H1 (cell line): Measurements from ENCODE around the gene CACNB1. TPM values are rescaled to one million over a fixed set of nuclear protein-coding genes. Genes with fewer than 3 reads are reported as not detected.
A peak's percentile ranks its signal among the peaks of the same experiment; 100 is the strongest.

Experiments
- CTCF ChIA-PET: fragments of 300-600 bp; sonication (Branson Sonifier 250); formaldehyde crosslinking; loops from one replicate; lab custom pipeline; 2021; ENCODE audit not compliant: partially characterized antibody; lab: Charles Lee
- POLR2A ChIA-PET: fragments of 300-600 bp; sonication (Branson Sonifier 250); formaldehyde crosslinking; loops from one replicate; lab custom pipeline; 2021; ENCODE audit warnings: inconsistent platforms; ENCODE audit not compliant: partially characterized antibody; lab: Charles Lee
- DNase-seq, 2 experiments: peaks; one replicate each; pipeline versions ENCODE4 v3.0.0 to v3.0.0-alpha.2; 2010 to 2022; ENCODE audit warnings: low spot score in 2 of 2, low read depth in 1 of 2, mixed read lengths in 1 of 2
- FAIRE-seq: peaks from 2 replicates; lab custom pipeline; 2011; peaks lifted over from hg19 to GRCh38; lab: Jason Lieb, UNC
- H2AFZ ChIP-seq: 2 replicates; pipeline ENCODE4 v1.8.1; 2012; ENCODE audit warnings: low read length, inconsistent platforms
- H2AK5ac ChIP-seq: 2 replicates; pipeline ENCODE4 v1.6.1; 2013; ENCODE audit warnings: low read depth, low read length
- H2BK120ac ChIP-seq: replicated peaks from 2 replicates; pipeline ENCODE3; 2013; ENCODE audit warnings: low read depth, low read length, inconsistent platforms
- H2BK12ac ChIP-seq: 2 replicates; pipeline ENCODE4 v1.6.1; 2013; ENCODE audit warnings: low read depth, low read length
- H2BK15ac ChIP-seq: 2 replicates; pipeline ENCODE4 v1.6.1; 2013; ENCODE audit warnings: low read length
- H2BK20ac ChIP-seq: 2 replicates; pipeline ENCODE4 v1.6.1; 2013; ENCODE audit warnings: low read length
- H2BK5ac ChIP-seq: 2 replicates; pipeline ENCODE4 v1.6.1; 2013; ENCODE audit warnings: low read depth, low read length
- H3K14ac ChIP-seq: 2 replicates; pipeline ENCODE4 v1.6.1; 2013; ENCODE audit warnings: inconsistent platforms; ENCODE audit not compliant: insufficient read length
- H3K18ac ChIP-seq: 2 replicates; pipeline ENCODE4 v1.6.1; 2013; ENCODE audit warnings: low read length; ENCODE audit errors: extremely low read depth
- H3K23ac ChIP-seq: 2 replicates; pipeline ENCODE4 v1.6.1; 2013; ENCODE audit warnings: inconsistent platforms; ENCODE audit not compliant: insufficient read length
- H3K23me2 ChIP-seq: 2 replicates; pipeline ENCODE4 v1.6.1; 2013; ENCODE audit warnings: low read depth, low read length
- H3K27ac ChIP-seq: 2 replicates; pipeline ENCODE4 v1.6.1; 2011; ENCODE audit warnings: low read depth, low read length, inconsistent platforms
- H3K27me3 ChIP-seq, 4 experiments: replicated peaks in 1 of 4; 1 replicate in 1 of 4; 2 replicates in 3 of 4; pipeline versions ENCODE4 v1.6.1 to v1.8.1; 2011 to 2013; ENCODE audit warnings: low read length in 3 of 4, mild to moderate bottlenecking in 3 of 4, inconsistent platforms in 2 of 4, mixed read lengths in 2 of 4, moderate library complexity in 1 of 4; ENCODE audit not compliant: control insufficient read depth in 3 of 4, insufficient read depth in 3 of 4; ENCODE audit errors: extremely low read depth in 1 of 4
- H3K36me3 ChIP-seq, 4 experiments: 2 replicates each; pipeline versions ENCODE4 v1.6.1 to v1.8.1; 2011 to 2013; ENCODE audit warnings: mild to moderate bottlenecking in 4 of 4, low read length in 3 of 4, moderate library complexity in 2 of 4, control low read depth in 1 of 4, inconsistent platforms in 1 of 4; ENCODE audit not compliant: insufficient read depth in 4 of 4, control insufficient read depth in 2 of 4
- H3K4ac ChIP-seq: replicated peaks from 2 replicates; pipeline ENCODE3; 2013; ENCODE audit warnings: low read length, low read depth, mixed read lengths, inconsistent platforms; ENCODE audit not compliant: insufficient read length
- H3K4me1 ChIP-seq, 4 experiments: replicated peaks in 1 of 4; 1 replicate in 1 of 4; 2 replicates in 3 of 4; pipeline versions ENCODE4 v1.6.1 to v1.8.1; 2011 to 2013; ENCODE audit warnings: low read length in 3 of 4, inconsistent platforms in 2 of 4, mixed read lengths in 1 of 4; ENCODE audit not compliant: insufficient read depth in 4 of 4, control insufficient read depth in 3 of 4
- H3K4me2 ChIP-seq, 2 experiments: 2 replicates each; pipeline versions ENCODE4 v1.6.1 to v1.8.1; 2011 to 2013; ENCODE audit warnings: low read depth in 2 of 2, low read length in 2 of 2, control low read depth in 1 of 2, inconsistent platforms in 1 of 2, mild to moderate bottlenecking in 1 of 2; ENCODE audit not compliant: insufficient read depth in 1 of 2
- H3K4me3 ChIP-seq, 4 experiments: fragments of 200-600, 300-600 bp in 1 of 4; sonication (generic), shearing (Covaris generic), sonication (Bioruptor Twin) in 1 of 4; 2 replicates each; pipeline versions ENCODE4 v1.5.1 to v1.8.1; 2011 to 2016; ENCODE audit warnings: low read length in 4 of 4, low read depth in 3 of 4, control low read depth in 2 of 4, inconsistent platforms in 2 of 4, mild to moderate bottlenecking in 2 of 4, mixed read lengths in 1 of 4, moderate library complexity in 1 of 4; ENCODE audit not compliant: insufficient read depth in 2 of 4; ENCODE audit errors: extremely low read depth in 1 of 4
- H3K56ac ChIP-seq: replicated peaks from 2 replicates; pipeline ENCODE3; 2013; ENCODE audit warnings: low read depth, mild to moderate bottlenecking, mixed read lengths, low read length, inconsistent platforms; ENCODE audit not compliant: insufficient read length
- H3K79me1 ChIP-seq: 2 replicates; pipeline ENCODE4 v1.6.1; 2013; ENCODE audit warnings: low read depth, low read length, control low read depth
- H3K79me2 ChIP-seq, 2 experiments: 2 replicates each; pipeline versions ENCODE4 v1.6.1 to v1.8.1; 2012 to 2013; ENCODE audit warnings: low read length in 2 of 2, mild to moderate bottlenecking in 2 of 2, inconsistent platforms in 1 of 2; ENCODE audit not compliant: insufficient read depth in 2 of 2, control insufficient read depth in 1 of 2
- H3K9ac ChIP-seq, 4 experiments: replicated peaks in 1 of 4; 1 replicate in 1 of 4; 2 replicates in 3 of 4; pipeline versions ENCODE4 v1.6.1 to v1.8.1; 2011 to 2013; ENCODE audit warnings: low read depth in 3 of 4, low read length in 3 of 4, control low read depth in 2 of 4, mild to moderate bottlenecking in 2 of 4, moderate library complexity in 2 of 4, inconsistent platforms in 1 of 4; ENCODE audit errors: extremely low read depth in 1 of 4
- H3K9me3 ChIP-seq, 2 experiments: 2 replicates each; pipeline versions ENCODE4 v1.6.1 to v1.8.1; 2012 to 2013; ENCODE audit warnings: mild to moderate bottlenecking in 2 of 2, moderate library complexity in 2 of 2, control low read depth in 1 of 2, inconsistent platforms in 1 of 2, low read depth in 1 of 2, low read length in 1 of 2, mixed read lengths in 1 of 2; ENCODE audit not compliant: insufficient read depth in 2 of 2
- H4K20me1 ChIP-seq, 2 experiments: replicated peaks in 1 of 2; 2 replicates each; pipeline versions ENCODE3 to v1.8.1; 2011 to 2013; ENCODE audit warnings: inconsistent platforms in 2 of 2, low read length in 2 of 2, mild to moderate bottlenecking in 1 of 2; ENCODE audit not compliant: insufficient read depth in 2 of 2, control insufficient read depth in 1 of 2
- H4K5ac ChIP-seq: 2 replicates; pipeline ENCODE4 v1.6.1; 2013; ENCODE audit warnings: low read length, low read depth, mixed read lengths, inconsistent platforms; ENCODE audit not compliant: insufficient read length
- H4K8ac ChIP-seq: 2 replicates; pipeline ENCODE4 v1.8.0; 2013; ENCODE audit warnings: mild to moderate bottlenecking, moderate library complexity, low read length, inconsistent platforms; ENCODE audit not compliant: insufficient read depth; ENCODE audit errors: extremely low read depth
- H4K91ac ChIP-seq: replicated peaks from 2 replicates; pipeline ENCODE3; 2013; ENCODE audit warnings: low read length, mixed read lengths, inconsistent platforms; ENCODE audit not compliant: insufficient read length
- JUN ChIP-seq: IDR thresholded peaks from 2 replicates; pipeline ENCODE4 v1.6.1; 2011; ENCODE audit warnings: low read depth, mild to moderate bottlenecking, improper control_type of control experiment, low read length
- RFX5 ChIP-seq: IDR thresholded peaks from 2 replicates; pipeline ENCODE4 v1.6.1; 2011; ENCODE audit warnings: low read depth, low read length, improper control_type of control experiment, borderline replicate concordance
- RXRA ChIP-seq: IDR thresholded peaks from 2 replicates; pipeline ENCODE4 v1.6.1; 2011; ENCODE audit warnings: low read depth, mild to moderate bottlenecking, low read length, moderate library complexity; ENCODE audit not compliant: insufficient read depth
- TAF1 ChIP-seq: IDR thresholded peaks from 2 replicates; pipeline ENCODE4 v1.6.1; 2011; ENCODE audit warnings: mild to moderate bottlenecking, low read depth, low read length
- TAF7 ChIP-seq: optimal IDR thresholded peaks from 2 replicates; pipeline ENCODE3; 2011; ENCODE audit warnings: low read depth, mild to moderate bottlenecking, inconsistent platforms, low read length, moderate library complexity, borderline replicate concordance
- WGBS, 2 experiments: shearing (Covaris generic) in 1 of 2; methylation state at CpG; one replicate each; pipeline versions ENCODE4 v1.1.6 to v1.1.7; 2013 to 2015; ENCODE audit warnings: low lambda C conversion rate in 2 of 2, mixed read lengths in 2 of 2, inconsistent platforms in 1 of 2, low coverage in 1 of 2, missing lambda C conversion rate in 1 of 2; ENCODE audit not compliant: insufficient replicate concordance in 2 of 2, insufficient coverage in 1 of 2, insufficient read length in 1 of 2; ENCODE audit errors: extremely low coverage in 1 of 2, missing lambda C conversion rate in 1 of 2; 5-methylcytosine and 5-hydroxymethylcytosine counted together
- long read RNA-seq, 2 experiments: library from RNA in 1 of 2; library from capped mRNA in 1 of 2; stranded (forward); transcript quantifications; one replicate each; pipeline ENCODE4 v2.0.0, GENCODE V29; 2021; ENCODE audit warnings: inconsistent platforms in 1 of 2
- polyA minus RNA-seq, 3 experiments: library from RNA; depleted of rRNA, polyadenylated mRNA; stranded (reverse); fragments of >200 nt; gene quantifications; 1 replicate in 2 of 3; 2 replicates in 1 of 3; pipeline ENCODE4 v1.2.3, GENCODE V29; 2011
- polyA plus RNA-seq, 7 experiments: library from polyadenylated mRNA; depleted of rRNA in 3 of 7; stranded (reverse) in 5 of 7; unstranded in 2 of 7; fragments of >200 nt in 5 of 7; fragments of 200-250 nt in 2 of 7; gene quantifications; 1 replicate in 5 of 7; 2 replicates in 1 of 7; 4 replicates in 1 of 7; pipeline versions ENCODE4 v1.2.1 to v1.2.3, GENCODE V29; 2011 to 2013; ENCODE audit warnings: missing spikeins in 2 of 7, mixed read lengths in 2 of 7
- total RNA-seq: library from RNA; stranded (reverse); fragmentation: NEBNext Ultra II Directional; extraction: Animal tissue kit (Norgen Biotek cat#: 25700); gene quantifications from 2 replicates; pipeline ENCODE4 v1.2.1, GENCODE V29; 2021
- TF ChIP-seq, protein P1 (sequence below): IDR thresholded peaks from 2 replicates; pipeline ENCODE4 v1.6.1; 2012; ENCODE audit warnings: inconsistent platforms
- TF ChIP-seq, protein P2 (sequence below): IDR thresholded peaks from 2 replicates; pipeline ENCODE4 v1.6.1; 2012; ENCODE audit warnings: inconsistent platforms

The CACNB1 gene
- total RNA-seq (15.1 and 17.8 TPM in 2 replicates), polyA plus RNA-seq (2011; rRNA removed) (7.2 and 10.6 TPM in 2 replicates), polyA minus RNA-seq (2011; rRNA and poly(A)+ RNA removed) (15.8 and 25.4 TPM in 2 replicates)
- 7.7 TPM for polyA plus RNA-seq (2011; cell fraction: cytosol; rRNA removed)
- polyA plus RNA-seq (2011; cell fraction: nucleus; rRNA removed): 43.5 TPM
- 11.9 to 16.4 TPM (median 14.1 TPM) in 4 replicates for polyA plus RNA-seq (2012, experiment 1 of 2)
- polyA plus RNA-seq (2012, experiment 2 of 2): 12.9 TPM
- 7.2 TPM for polyA plus RNA-seq (2013, experiment 1 of 2)
- 7.1 TPM for polyA plus RNA-seq (2013, experiment 2 of 2)
- 8.0 TPM for polyA minus RNA-seq (2011; cell fraction: cytosol; rRNA and poly(A)+ RNA removed)
- polyA minus RNA-seq (2011; cell fraction: nucleus; rRNA and poly(A)+ RNA removed): 18.6 TPM
- long read RNA-seq, experiment 1, partial matches to known transcripts: 11 of 11 reads
- long read RNA-seq, experiment 1, other reads (novel, unspliced or antisense): 0 of 11 reads
- long read RNA-seq, experiment 2: 0 reads

DNA sequence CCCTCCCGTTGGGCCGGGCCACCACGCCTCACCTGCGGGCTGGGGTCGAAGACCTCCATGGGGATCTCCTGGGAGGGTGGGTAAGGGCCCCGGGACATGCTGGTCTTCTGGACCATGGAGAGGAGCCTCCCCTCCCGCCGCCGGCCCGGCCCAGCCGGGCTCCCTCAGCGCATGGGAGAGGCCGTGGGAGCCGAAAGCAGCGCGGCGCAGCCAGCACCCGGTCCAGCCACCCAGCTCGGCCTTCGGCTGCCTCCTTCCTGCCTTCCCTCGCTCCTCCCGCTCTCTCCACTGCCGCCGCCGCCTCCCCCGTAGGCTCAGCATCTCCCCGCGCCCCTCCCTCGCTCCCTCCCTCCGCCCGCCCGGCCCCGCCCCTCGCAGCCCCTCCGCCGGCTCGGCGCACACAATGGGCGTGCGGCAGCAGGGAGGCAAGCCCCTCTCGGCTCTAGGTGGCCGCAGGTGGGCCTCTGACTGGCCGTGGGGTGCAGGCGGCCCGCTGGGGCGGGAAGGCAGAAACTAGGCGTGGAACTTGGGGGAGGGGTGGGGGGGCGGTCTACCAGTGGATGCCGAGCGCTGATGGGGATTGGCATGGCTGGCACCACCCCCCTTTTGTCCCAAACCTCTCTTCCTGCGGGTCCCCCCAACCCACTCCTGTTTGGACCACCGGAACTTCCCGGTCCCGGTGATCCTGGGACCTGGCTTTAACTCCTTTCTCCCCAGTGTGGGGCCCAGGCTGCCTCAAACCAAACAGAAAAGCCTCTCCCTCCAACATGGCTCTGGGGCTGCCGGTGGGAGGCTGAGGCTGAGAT, at the start of gene CACNB1:
CACNB1 (minus strand) TSS at position 290 of the 806 bp plus-strand sequence; CDS start at position 116, 174 bp downstream.
- Histone ChIP-seq H3K18ac (peak within 1 kb of the TSS; percentile 73; the same call in 1 of the 2 replicates), H3K14ac (no peak within 1 kb of the TSS), H3K4ac (peak within 1 kb of the TSS; percentile 38), H2BK12ac (peak within 1 kb of the TSS; percentile 52; the same call in 1 of the 2 replicates), H3K56ac (peak within 1 kb of the TSS; percentile 55), H4K5ac (peak within 1 kb of the TSS; percentile 86), H3K23me2 (peaks cover 11% of the 10 kb centered on the region), H2BK15ac (peak within 1 kb of the TSS; percentile 32; the same call in 1 of the 2 replicates), H4K91ac (peak within 1 kb of the TSS; percentile 26), H4K20me1 (peaks cover 2 to 23% of the 10 kb centered on the region in 2 experiments), H3K9me3 (no peaks in the 10 kb centered on the region), H3K36me3 (peaks cover 12 to 27% (median 18%) of the 10 kb centered on the region in 4 experiments), H3K4me1 (peaks cover 4 to 31% (median 23%) of the 10 kb centered on the region in 4 experiments), H2BK5ac (peak within 1 kb of the TSS; percentile 57; the same call in 1 of the 2 replicates), H2AFZ (no peak within 1 kb of the TSS), H3K27ac (peak within 1 kb of the TSS; percentile 49; the same call in 1 of the 2 replicates), H3K4me3 (peak within 1 kb of the TSS; percentile 78 to 89 (median 80)), H3K79me1 (peaks cover 13% of the 10 kb centered on the region), H4K8ac (peak within 1 kb of the TSS; percentile 69), H3K9ac (peak within 1 kb of the TSS; percentile 26 to 59 (median 51); a peak in 4 of 7 replicates), H2BK20ac (no peak within 1 kb of the TSS), H3K27me3 (no peaks in the 10 kb centered on the region), H3K23ac (no peak within 1 kb of the TSS), H3K79me2 (peaks cover 7 to 60% of the 10 kb centered on the region in 2 experiments), H2AK5ac (no peak within 1 kb of the TSS), H3K4me2 (peak within 1 kb of the TSS; percentile 80 to 82), H2BK120ac (peak within 1 kb of the TSS; percentile 33)
- DNase-seq (peak in 1 of 2 experiments; percentile 85), FAIRE-seq (no peak)
- POLR2A ChIA-PET: interaction anchor here (0.6 to 5.0 kb wide), 10 partner anchors 10 to 765 kb away, joined by 3 to 49 read pairs (median 4); partner anchors contain the start of genes ARL5C, MED1 and STAC2
- CTCF ChIA-PET: interaction anchor here (1.0 to 4.1 kb wide), 5 partner anchors 9 to 41 kb away, joined by 4 to 19 read pairs (median 6); no protein-coding TSS in a partner anchor
- 10% methylated on average over 7 of the region's 55 CpGs; no CpG with 5 or more reads in 1 of the 2 experiments for whole genome bisulfite sequencing, 2 experiments
- TF ChIP-seq RFX5: no peak
- no peak for TF ChIP-seq JUN
- no peak for TF ChIP-seq RXRA
- TF ChIP-seq, protein P1, sequence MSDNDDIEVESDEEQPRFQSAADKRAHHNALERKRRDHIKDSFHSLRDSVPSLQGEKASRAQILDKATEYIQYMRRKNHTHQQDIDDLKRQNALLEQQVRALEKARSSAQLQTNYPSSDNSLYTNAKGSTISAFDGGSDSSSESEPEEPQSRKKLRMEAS: peak; percentile 60
- peak; percentile 62 for TF ChIP-seq TAF1
- TF ChIP-seq, protein P2, sequence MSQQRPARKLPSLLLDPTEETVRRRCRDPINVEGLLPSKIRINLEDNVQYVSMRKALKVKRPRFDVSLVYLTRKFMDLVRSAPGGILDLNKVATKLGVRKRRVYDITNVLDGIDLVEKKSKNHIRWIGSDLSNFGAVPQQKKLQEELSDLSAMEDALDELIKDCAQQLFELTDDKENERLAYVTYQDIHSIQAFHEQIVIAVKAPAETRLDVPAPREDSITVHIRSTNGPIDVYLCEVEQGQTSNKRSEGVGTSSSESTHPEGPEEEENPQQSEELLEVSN: peak; percentile 49
- peak; percentile 20 for TF ChIP-seq TAF7
